Measurements from ENCODE around the gene SCFD2.

Gene SCFD2

DNA sequence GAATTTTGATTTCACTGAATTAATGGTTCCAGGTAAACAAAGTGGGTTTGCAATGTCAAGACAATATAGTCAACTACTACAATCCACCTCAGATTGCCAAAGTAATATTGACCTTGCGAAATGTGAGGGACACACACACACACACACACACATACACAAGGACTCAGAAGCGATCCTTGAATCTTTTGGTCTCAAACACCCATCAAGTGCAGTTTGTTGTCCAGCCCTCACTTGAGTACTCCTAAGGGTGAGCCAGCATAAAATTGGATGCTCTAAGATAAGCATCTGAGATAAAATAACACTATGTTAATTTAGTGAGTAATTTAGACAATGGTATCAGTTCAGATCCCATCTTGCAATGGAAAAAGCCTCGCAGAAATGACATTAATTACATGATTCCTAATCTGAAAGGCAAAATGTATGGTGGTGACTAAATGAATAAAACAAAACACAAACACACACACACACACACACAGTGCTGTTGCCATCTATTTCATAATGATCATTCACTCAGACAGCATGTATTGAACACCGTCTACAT lies 401.2 kb downstream of the SCFD2 start:
- DNase-seq (ENCODE audit: low read depth in 2 of 2, low spot score in 1 of 2): no peak

DNA sequence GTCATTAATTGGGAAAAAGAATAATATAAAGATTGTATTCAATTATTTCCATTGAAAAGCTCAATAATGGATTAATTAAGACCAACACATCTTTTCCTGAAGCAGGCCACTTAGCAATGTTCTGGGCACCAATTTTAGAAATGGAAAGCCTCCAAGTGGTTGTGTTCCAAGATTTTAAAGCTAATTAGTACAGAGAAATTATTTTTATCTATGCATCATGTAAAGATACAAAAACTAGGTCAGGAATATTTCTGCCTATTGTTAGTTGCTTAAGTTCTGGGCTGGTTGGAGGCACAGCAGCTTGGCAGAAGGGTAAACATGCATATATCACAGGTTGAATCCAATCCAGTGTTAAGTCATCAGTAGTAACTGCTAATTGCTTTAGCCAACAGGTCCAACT lies 401.9 kb downstream of the SCFD2 start:
- no peak for DNase-seq (ENCODE audit: low read depth in 2 of 2, low spot score in 1 of 2)

DNA sequence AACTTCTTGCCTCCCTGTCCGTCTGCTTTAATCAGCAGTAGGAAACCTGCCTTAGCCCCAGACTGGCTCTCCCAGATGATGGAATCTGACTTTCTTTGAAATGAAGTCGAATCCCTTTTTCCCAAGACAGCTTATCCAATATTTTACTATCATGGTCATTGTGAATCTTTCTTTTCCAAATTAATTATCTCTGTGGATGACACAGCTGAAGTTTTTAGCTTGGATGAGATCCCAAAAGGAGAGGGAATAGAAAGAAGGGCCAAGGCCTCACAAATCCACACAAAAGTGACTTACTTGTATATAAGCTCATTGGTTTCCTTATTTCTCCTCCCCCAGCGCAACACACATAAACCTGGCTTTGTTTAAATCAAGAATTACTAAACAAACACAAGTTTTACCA lies 403.1 kb downstream of the SCFD2 start:
- no peak for DNase-seq (ENCODE audit: low read depth in 2 of 2, low spot score in 1 of 2)

GRCh38 chr4:52961666-52962412 lies 404.0 kb downstream of the SCFD2 start:
- DNase-seq (ENCODE audit: low read depth in 2 of 2, low spot score in 1 of 2): no peak

DNA sequence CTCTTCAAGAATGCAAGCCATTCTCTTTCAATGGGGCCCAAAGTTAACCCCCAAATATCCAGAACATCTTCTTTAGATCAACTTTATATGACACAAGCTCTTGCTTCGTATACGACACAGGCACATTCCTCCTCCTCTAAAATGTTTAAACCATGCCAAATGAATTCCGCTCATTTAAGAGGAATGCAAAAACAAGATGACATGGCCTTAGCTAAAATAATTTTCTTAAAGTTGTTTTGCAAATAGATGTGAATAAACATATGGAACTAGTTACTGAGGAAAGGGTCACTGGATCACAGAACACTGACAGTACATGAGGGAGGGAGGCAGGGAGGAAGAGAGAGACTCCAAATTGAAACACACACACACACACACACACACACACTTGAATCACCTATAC lies 406.3 kb downstream of the SCFD2 start:
- DNase-seq (ENCODE audit: low read depth in 2 of 2, low spot score in 1 of 2): no peak

DNA sequence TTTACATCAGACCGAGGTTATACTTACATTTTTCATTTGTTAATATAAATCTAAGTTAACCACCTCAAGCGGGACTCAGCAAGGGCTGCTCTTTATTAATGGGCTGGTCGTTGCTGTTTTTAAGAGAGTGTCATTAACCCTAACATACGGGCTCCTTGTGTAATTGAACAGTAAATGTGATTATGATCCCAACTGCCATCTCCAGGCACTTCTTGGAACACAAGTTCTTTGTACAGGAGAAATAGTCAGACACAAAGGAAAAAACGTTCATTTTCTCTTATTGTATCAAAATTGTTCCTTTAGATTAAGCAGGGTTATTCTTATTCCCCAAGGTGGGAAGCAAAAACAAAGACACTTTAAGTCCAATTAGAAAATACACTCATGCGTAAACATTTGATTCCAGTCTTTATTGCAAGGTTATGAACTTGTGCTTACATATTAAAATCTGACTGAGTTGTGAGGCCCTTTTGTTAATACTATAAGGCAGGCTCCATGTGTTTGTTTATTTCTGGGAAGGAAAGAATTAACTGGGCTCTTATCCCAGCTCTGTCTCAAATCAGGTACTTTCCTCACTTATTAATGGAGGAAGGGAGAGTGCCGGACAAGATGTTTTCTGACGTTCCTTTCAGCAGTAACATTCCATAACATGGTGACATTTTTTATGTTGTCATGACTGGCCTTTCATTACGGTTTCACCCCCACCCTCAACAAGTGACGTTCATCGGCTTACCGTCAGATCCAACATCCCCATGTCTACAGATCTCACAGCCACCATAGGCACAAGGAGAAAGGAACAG lies 407.8 kb downstream of the SCFD2 start:
- DNase-seq (ENCODE audit: low read depth in 2 of 2, low spot score in 1 of 2): no peak

GRCh38 chr4:52957220-52957686 lies 408.6 kb downstream of the SCFD2 start:
- DNase-seq (ENCODE audit: low read depth in 2 of 2, low spot score in 1 of 2): no peak

GRCh38 chr4:52956691-52957090 lies 409.2 kb downstream of the SCFD2 start:
- DNase-seq (ENCODE audit: low read depth in 2 of 2, low spot score in 1 of 2): no peak

DNA sequence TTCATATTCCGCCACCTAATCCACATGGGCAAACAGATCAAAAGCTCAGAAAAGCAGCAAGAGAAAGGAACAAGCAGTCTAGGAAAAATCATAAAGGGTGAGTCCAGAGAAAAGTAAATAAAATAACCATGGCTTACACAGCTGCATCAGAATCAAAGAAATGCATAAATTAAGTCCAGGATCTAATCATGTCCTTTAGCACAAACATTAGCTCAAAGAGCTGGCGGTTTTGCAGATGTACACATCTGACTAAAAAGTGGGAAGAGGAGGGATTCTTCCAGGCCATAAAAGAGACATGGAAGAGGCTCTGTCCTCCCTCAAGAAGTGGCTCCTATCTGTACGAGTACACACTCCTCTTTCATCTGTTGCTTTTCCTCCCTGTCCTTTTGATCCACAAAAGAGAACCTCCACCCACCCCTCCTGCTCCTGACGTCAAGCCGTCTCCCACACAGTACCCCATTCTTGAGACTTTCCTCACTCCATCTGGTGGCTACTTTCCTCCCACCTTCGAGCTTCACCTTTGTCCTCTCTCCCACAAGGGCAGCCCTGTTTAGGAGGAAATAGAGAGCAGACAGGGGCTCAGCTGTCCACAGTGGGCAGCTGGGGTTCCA lies 411.2 kb downstream of the SCFD2 start:
- no peak for DNase-seq (ENCODE audit: low read depth in 2 of 2, low spot score in 1 of 2)

DNA sequence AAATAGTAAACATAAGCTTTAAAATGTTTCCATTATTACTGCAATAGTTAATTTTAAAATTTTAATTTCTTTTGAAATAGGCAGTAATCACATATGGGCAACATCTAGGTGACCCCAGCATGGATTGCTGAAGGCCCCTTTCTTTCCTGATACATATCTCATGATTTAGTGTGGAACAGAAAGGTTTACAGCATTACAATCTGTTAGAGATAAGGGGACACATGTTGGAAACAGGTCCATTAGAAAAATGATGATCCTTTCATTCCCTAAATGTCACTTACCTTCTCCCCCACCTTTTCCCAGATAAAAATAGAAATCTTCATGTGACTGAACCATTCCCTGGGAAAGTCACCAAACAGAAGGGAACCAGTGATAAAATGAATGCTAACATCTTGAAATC lies 413.3 kb downstream of the SCFD2 start:
- no peak for DNase-seq (ENCODE audit: low read depth in 2 of 2, low spot score in 1 of 2)

GRCh38 chr4:52951016-52951415 lies 414.8 kb downstream of the SCFD2 start:
- DNase-seq (ENCODE audit: low read depth in 2 of 2, low spot score in 1 of 2): no peak

- no peak for DNase-seq (ENCODE audit: low read depth in 2 of 2, low spot score in 1 of 2)
These were observed 415.6 kb downstream of the SCFD2 start for GRCh38 chr4:52950226-52950625.

DNA sequence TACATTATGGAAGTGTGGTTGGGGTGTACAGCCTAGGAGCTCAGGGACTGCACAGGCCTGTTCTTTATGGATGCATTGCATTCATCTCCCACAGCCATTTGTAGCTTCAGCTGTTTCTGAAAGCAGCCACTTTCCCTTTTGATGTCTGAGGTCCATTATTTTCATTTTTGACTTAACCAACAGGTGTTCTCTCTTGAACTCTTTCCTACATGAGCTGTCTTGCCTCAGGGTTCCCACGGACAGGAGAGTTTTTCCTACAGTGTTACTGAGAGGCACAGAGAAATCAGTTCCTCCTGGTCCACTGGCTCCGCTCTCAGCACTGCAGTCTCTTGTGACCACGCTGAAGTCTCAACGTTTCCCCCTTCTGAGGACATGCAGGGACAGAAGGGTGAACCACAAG lies 416.5 kb downstream of the SCFD2 start:
- DNase-seq (ENCODE audit: low read depth in 2 of 2, low spot score in 1 of 2): no peak

DNA sequence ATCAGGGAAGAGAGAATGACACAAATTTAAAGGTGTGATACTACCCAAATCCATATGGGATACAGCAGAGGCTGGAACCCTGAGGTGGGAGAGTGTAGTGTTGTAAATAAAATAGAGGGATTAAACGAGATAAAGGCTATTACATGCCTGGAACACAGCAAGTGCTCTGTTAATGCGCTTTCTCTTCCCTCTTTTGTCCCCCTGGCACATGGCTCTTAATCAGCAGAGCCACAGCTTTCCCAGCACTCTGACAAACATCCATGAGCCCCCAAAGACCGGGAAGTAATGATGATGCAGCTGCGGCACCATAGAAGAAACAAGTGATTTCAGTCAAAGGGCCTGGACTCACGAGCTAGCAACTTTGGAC lies 417.8 kb downstream of the SCFD2 start:
- no peak for DNase-seq (ENCODE audit: low read depth in 2 of 2, low spot score in 1 of 2)

DNA sequence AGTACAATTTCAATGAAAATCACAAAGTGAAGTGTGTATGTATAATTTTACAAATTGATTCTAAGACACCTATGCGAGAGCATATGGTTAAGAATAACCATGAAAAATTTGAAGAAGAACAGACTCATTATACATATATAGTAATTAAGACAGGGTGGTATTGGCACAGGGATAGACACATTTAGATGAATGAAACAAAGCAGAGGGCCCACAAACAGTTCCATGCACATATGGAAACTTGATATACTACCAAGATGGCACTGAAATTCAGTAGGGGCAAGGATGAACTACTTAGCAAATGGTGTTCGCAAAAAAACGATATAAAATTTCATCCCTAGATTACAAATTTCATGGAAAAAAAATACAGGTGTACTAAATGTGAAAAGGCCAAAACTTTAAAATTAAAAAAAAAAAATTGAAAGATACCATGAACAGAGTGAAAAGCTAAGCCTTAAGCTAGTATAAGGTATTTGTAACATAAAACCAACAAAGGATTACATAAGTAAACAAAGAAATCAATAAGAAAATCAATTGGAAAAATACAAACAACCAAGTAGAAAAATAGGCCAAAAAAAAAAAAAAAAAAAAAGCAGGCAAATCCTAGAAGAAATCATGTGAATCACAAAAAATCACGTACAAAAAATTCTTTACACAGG lies 418.3 kb downstream of the SCFD2 start:
- no peak for DNase-seq (ENCODE audit: low read depth in 2 of 2, low spot score in 1 of 2)

DNA sequence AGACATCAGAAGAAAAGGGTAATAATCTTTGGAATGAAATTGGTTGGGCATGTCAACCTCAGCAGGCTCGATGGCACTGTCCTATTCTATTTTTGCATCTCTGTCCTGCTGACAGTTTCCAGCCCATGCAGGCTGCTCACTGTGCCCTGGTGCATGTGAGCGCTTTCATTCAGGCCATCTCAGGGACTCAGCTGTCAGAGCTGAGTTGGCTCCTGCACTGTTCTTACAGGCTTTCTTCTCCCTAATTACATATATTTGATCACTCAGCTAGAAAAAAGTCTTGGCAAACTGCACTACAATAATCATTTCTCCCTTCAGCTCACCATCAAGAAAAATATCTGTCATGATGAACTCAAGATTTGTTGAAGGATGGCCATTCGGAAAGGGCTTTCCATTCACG lies 419.0 kb downstream of the SCFD2 start:
- no peak for DNase-seq (ENCODE audit: low read depth in 2 of 2, low spot score in 1 of 2)

- no peak for DNase-seq (ENCODE audit: low read depth in 2 of 2, low spot score in 1 of 2)
These were observed 419.9 kb downstream of the SCFD2 start for GRCh38 chr4:52945982-52946381.

- no peak for DNase-seq (ENCODE audit: low read depth in 2 of 2, low spot score in 1 of 2)
These were observed 420.4 kb downstream of the SCFD2 start for GRCh38 chr4:52945326-52945898.

DNA sequence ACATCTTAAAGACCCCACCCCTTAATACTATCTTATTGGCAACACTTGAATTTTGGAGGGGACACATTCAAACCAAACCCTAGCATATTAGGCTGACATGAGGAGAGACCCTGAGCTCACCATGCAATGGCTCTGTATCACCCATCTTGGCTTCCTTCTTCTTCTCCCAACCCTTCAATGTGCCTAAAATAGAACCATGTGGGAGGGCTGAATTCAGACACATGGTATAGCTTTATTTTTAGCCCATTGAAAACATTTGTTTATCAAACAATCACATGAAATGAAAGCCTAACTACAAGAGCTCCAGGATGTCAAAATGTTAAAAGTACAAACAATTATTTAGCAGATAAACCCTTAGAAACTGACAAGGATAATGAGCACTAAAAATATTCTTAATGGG lies 422.2 kb downstream of the SCFD2 start:
- no peak for DNase-seq (ENCODE audit: low read depth in 2 of 2, low spot score in 1 of 2)

DNA sequence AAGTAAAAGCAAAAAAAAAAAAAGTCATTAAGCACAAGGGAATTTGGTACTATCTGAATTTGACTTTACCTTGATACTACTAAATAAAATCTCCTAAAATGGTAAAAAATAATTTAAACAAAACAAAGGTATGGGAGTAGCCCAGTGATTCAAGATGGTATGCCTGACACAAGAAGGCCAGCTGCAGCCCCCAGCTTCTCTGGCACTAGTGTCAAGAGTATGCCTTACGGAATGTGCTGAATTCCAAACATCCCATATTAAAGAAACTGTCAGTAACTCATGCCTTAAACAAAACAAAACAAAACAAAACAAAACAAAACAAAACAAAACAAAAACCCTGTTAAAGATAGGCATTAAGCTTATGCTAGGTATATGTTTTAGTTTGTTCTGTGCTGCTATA lies 422.9 kb downstream of the SCFD2 start:
- DNase-seq (ENCODE audit: low read depth in 2 of 2, low spot score in 1 of 2): no peak

DNA sequence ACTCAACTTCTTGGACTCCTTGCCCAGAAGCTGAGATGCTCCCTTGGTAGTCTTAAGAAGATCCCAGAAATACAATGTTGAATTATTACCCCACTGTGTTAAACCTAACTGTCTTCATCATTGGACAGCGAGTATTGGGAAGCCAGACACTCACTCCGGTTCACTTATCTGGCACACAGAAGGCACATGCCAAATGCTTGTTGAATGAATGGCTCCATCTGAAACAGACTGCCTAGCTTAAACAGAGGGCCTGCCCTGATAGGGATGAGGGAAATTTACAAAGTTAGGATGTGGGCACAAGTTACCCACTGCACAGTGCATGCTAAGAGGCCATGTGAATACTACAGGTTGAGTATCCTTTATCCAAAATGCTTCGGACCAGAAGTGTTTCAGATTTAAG lies 424.4 kb downstream of the SCFD2 start:
- DNase-seq (ENCODE audit: low read depth in 2 of 2, low spot score in 1 of 2): no peak

Data from stimulated activated CD8-positive, alpha-beta memory T cell treated with anti-CD3 and anti-CD28 coated beads, Interleukin-4, amount 100 ng/mL, for 1 hour (primary cell).